Epithelial cell of esophagus (primary cell): ENCODE data around the gene MTX3.

Source experiments
- DNase-seq: peaks from one replicate; pipeline ENCODE4 v3.0.0; 2010; ENCODE audit warnings: low read depth
- H3K4me3 ChIP-seq: 2 replicates; pipeline ENCODE4 v1.5.1; 2011; ENCODE audit warnings: mild to moderate bottlenecking, low read length, control low read depth
- TF ChIP-seq, protein P1 (sequence below): IDR thresholded peaks from 2 replicates; pipeline ENCODE4 v1.5.1; 2011; ENCODE audit warnings: low read depth, mild to moderate bottlenecking, low read length, control low read depth, inconsistent platforms; ENCODE audit not compliant: insufficient read depth; ENCODE audit errors: missing control alignments

Gene MTX3

DNA sequence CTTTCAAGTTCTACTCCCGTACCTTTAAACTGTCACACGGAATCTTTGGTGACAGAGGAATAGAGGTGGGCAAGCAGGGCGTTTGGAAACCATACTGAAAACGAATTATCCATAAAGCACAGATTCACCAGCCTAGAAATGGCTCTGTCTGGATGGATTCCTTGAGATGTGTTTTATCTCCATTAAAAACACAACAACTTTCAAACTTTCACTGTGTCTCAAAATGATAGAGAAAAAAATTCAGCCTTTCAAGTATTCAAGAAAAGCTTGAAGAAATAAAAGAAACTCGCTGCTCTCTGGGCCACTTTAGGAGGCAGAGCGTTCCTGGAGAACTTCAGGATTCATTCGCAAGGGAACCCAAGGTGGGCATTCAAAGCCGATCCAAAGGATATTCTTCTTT lies 43.5 kb upstream of the MTX3 start:
- no peak overlapping the region for H3K4me3 ChIP-seq
- TF ChIP-seq, protein P1, sequence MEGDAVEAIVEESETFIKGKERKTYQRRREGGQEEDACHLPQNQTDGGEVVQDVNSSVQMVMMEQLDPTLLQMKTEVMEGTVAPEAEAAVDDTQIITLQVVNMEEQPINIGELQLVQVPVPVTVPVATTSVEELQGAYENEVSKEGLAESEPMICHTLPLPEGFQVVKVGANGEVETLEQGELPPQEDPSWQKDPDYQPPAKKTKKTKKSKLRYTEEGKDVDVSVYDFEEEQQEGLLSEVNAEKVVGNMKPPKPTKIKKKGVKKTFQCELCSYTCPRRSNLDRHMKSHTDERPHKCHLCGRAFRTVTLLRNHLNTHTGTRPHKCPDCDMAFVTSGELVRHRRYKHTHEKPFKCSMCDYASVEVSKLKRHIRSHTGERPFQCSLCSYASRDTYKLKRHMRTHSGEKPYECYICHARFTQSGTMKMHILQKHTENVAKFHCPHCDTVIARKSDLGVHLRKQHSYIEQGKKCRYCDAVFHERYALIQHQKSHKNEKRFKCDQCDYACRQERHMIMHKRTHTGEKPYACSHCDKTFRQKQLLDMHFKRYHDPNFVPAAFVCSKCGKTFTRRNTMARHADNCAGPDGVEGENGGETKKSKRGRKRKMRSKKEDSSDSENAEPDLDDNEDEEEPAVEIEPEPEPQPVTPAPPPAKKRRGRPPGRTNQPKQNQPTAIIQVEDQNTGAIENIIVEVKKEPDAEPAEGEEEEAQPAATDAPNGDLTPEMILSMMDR: no peak
- no peak for DNase-seq

DNA sequence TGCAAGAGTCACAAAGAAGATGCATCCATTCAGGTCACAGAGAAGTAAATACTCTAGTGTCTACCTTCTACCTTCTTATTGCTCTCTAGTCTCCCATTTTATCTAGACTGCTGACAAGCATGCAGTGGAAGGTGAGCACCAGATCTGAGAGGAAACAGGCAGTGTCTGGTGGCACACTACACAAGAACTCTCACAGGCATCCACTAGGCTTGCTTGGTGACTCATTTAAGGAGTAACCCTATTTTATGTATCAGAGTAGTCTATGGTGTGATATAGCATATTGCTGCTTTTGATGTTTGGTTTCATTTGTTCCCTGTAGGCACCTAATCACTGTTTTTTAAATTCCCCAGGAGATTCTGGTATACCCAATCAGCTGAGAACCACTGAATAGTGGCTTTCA lies 42.5 kb upstream of the MTX3 start:
- peak; percentile 28 for DNase-seq
- no peak overlapping the region for H3K4me3 ChIP-seq
- TF ChIP-seq, protein P1: no peak

DNA sequence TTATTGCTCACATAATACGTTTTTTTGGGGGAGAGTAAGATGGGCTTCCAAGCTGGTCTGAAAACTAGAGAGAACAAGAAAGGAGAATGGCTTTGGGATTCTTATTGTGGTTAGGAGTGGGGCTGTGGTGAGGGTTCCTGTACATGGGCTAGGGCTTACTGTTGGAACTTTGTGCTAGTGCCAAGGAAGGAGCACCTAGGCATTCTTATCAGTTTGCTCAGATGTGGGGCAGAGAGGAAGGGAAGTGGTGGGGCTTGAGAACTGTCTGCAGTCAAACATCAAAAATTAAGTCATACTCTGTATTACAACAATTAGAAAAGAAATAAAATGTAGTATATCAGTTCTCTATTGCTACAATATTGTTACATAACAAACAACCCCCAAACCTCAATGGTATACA lies 40.0 kb upstream of the MTX3 start:
- DNase-seq: no peak
- TF ChIP-seq, protein P1: no peak
- H3K4me3 ChIP-seq: no peak overlapping the region

DNA sequence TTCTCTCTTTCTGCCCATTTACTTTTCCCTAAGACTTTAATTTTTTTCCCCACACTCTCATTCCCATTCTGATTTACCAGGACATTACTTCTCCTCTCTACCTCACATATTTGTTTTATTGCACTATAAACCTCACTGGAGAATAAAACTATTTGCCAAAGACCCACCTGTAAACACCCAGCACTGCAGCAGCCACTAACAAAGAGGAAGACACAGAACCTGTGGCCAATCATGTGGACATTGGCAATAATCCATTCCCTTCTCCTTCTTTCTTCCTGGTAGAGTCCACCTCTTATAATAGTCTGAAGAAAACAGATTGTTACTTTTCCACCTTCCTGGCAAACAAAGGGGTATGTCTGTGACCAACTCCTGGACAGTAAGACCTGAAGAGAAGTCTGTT lies 35.8 kb upstream of the MTX3 start:
- H3K4me3 ChIP-seq: no peak overlapping the region
- TF ChIP-seq, protein P1: no peak
- DNase-seq: no peak

DNA sequence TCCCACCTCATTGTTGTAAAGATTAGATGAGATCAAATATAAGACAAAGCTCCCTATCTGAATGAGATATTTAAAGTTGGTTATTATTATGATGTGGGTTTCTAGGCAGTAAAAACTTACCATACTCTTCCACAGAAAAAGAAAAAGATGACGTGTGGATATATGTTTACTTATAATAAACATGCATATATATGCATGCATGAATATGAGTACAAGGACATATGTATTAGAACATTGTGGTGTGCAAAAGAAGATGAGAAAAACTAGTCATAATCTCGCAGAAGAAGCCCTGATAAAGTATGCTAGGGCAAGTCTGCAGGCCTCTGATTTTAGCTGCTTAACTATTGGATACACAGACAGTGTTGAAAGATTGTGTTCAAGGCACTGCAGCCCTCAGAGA lies 34.0 kb upstream of the MTX3 start:
- no peak for DNase-seq
- TF ChIP-seq, protein P1: no peak
- H3K4me3 ChIP-seq: no peak overlapping the region

DNA sequence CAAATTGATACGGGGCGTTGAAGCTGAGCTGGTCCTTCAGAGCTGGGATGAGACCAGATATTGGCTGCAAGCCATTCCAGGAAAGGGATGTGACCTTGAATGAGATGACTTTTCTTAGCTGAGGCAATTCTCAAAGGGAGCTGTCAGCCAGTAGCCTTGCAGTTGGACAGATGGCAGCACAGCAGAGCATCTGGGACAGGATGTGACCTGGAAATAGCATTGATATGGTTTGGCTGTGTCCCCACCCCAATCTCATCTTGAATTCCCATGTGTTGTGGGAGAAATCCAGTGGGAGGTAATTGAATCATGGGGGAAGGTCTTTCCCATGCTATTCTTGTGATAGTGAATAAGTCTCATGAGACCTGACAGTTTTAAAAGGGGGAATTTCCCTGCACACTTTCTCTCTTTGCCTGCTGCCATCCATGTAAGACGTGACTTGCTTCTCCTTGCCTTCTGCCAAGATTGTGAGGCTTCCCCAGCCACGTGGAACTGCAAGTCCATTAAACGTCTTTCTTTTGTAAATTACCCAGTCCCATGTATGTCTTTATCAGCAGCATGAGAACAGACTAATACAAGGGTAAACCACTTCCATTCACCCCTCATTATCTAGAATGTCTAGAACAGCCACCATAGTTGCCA lies 19.8 kb upstream of the MTX3 start:
- H3K4me3 ChIP-seq: no peak overlapping the region
- TF ChIP-seq, protein P1: no peak
- DNase-seq: no peak
